Stimulated activated CD8-positive, alpha-beta memory T cell treated with anti-CD3 and anti-CD28 coated beads, Interleukin-12 subunit alpha, Interleukin-12 subunit beta, amount 100 ng/mL, for 1 hour (primary cell): ENCODE measurements around the gene KIRREL1.

Experiments used
- DNase-seq: peaks from one replicate; pipeline ENCODE4 v3.0.0-alpha.2; 2020; ENCODE audit warnings: low read depth

KIRREL1 gene

DNA sequence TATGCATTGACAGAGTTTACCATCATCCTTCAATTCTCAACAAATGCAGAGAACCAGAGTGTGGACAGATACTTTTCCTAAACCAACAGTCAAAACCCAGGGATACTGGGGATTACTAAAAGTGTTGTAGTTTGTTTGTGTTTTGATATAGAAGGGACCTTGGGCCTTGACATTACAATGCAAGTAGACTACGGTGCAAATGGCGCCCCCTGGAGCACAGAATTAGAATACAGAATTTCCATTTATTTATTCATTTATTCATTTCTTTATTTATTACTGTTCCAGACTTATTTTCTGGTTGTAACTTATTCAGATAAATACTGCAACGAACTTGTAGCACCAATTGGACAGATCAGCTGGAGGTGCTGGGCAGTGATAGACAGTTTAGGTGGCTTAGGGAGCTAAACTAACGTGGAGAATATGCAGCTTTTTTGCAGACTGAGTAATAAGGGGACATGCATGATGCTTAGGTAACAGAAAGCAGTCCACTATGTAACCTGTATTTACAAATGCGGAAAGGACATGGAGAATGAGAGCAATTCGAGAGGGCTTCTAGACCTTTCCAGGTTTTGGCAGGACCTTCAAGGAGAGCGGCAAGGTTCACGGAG, 42.6 kb downstream of the KIRREL1 start:
- DNase-seq: peak; percentile 5

DNA sequence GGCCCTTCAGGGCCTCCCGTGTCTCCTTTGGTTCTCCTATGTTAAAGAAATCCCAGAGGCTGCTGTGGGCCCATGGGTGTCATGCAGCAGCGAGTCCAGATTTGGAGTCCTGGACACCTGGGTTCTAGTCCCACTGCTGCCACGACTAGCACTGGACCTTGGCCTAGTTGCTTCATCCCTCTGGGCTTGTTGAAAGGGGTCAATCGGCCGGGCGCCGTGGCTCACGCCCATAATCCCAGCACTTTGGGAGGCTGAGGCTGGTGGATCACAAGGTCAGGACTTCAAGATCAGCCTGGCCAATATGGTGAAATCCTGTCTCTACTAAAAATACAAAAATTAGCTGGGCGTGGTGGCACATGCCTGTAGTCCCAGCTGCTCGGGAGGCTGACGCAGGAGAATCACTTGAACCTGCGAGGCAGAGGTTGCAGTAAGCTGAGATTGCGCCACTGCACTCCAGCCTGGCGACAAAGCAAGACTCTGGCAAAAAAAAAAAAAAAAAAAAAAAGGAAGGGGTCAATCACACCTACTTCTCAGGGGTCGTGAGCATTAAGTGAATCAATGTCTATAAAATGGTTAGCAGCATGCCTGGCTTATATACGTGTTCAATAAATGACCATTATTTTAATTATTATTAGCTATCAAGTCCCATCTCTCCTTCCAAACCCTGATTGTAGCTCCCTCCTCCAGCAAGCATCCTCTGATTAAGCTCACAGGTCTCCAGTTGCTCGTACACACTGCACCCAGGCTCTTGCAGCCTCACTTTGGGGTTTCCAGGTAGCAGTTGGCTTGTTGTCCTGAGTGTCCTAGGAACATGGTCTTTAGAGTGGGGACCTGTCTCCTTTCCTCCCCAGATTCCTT, 43.8 kb downstream of the KIRREL1 start:
- DNase-seq: no peak

DNA sequence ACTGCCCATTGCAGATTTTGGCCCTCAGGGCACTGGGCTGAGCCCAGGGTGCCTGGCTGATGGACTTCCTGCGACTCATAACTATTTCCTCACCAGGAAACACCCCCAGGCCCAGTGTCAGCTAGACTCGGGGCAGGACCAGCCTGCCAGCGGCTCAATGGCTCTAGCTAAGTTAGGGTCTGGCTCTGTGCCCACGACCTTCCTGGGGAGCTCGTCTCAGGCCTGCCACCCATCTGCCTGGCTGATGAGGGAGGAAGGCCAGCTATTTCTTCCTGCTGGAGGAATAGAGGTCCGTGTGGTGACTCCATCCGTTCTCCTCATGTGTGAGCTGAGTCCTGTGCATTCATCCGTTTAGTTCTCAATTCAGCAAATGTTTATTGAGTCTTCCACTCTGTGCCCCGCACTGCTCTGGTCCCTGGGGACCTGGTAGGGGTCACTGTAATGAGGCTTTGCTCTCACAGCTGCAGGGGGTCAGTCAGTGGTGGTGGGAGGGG, 44.5 kb downstream of the KIRREL1 start:
- no peak for DNase-seq

DNA sequence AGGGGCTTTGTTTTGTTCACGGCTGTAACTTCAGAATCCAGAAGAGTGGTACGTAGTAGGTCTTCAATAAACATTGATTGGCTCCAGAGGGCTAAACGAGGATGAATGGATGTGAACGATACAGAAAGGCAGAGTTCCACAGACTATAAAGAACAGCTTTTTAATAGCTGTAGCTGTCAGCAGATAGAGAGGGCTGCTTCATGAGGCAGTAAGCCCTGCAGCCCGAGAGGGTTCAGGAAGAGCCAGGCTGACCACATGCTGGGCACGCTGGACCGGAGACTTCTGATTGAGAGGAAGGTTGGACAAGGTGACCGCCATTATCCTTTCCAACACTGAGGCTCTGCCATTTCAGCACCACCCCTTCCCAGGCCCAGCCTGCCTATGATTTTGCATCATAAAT, 45.3 kb downstream of the KIRREL1 start:
- no peak for DNase-seq

DNA sequence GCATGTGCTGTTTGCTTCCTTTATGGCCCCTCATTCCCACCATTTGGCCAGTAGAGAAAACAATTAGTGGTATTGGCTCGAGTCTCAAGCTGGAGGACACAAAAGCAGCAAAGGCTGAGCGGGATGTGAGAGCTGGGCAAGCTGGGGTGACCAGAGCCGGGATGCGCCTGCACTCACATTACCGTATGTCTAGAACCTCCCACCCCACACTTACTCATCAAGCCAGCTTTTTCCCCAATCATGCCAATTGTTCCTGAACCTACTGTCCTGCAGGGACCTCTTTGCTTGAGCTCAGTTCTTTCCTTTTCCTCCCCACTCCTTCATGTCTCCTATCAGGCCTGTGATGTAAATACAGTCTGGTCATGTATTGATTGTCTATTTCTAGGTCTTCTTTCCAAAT, 45.9 kb downstream of the KIRREL1 start:
- DNase-seq: no peak

DNA sequence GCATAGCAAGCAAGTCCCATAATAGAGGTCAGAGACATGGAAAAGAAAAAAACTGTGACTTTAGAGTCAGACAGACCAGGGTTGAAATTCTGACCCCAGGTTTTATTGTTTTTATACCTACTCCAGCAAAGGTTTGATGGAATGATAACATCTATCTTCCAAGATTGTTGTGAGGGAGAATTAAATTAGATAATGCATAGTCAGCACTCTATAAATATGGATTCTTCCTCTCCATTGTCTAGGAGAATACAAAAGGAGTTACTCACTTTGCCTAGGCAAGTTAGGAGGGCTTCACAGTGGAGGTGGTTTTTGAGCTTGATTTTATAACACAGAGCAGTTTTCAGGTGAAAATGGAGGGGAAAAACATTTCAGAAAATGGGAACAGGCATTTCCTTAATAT, 46.9 kb downstream of the KIRREL1 start:
- no peak for DNase-seq

DNA sequence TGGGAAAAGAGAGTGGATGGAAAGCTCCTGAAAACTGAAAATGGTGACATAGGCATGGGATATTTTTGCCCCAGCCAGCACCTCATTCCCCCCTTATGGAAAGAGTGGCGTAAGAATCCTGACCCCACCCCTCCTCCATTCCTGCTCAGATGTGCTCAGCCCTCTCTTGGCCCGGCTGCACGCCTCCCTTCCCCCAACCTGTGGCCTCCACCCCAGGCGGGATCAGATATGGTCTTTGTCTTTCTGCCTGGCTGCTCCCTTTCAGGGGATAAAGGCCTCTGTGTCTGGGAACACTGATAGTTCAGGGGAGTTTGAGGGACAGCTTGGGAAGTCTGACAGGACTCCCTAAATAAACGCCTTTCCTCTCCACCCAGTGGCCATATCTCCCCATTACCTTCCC, 49.8 kb downstream of the KIRREL1 start:
- no peak for DNase-seq

DNA sequence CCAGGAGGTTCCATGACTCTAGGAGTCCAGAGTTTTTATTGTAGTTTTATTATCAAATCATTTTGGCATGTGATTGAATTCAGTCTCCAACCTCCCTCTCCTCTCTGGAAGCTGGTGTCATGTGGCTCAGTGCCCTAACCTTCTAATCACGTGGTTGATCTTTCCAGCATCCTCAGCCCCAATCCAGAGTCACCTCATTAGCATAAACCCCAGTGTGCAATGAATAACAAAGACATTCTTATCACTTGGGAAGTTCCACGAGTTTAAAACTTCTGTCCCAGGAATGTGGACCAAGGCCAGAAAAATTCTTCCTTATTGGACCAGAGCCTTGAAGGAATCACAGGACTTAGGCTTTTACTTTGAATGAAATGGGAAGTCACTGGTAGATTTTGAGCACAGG, 52.2 kb downstream of the KIRREL1 start:
- DNase-seq: no peak

DNA sequence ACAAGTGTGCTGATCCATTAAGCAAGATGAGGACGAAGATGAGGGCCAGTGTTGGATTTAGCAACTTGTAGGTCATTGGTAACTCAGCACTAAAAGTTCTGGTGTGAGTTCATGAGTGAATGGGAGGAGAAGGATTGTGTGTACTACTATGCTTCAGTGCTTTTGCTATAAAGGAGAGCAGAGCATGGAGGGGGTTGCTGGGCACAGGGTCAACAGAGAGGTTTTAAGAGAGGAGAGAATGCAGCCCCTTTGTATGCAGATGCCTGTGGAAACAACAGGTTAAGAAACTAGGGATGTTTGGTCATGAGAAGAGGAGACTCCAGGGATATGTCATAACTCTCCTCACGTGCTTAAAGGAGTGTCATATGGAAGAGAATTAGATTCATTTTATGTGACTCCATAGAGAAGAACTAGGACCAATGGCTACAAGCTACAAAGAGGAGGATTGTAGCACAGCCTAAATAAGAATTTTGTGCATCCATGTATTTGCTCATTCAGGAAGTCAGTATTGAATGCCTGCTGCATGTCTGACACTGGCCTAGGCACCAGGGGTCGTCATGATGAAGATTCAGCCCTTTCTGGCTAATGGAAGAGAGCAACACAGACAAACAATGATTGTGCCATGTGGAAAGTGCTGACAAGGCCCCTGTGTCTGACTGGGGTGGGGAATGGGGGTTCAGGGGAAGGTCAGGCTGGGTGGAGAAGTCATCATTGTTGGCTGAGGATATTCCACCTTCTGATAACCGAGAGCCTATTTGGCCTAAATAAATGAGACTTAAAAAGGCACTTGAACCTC, 53.5 kb downstream of the KIRREL1 start:
- DNase-seq: no peak

DNA sequence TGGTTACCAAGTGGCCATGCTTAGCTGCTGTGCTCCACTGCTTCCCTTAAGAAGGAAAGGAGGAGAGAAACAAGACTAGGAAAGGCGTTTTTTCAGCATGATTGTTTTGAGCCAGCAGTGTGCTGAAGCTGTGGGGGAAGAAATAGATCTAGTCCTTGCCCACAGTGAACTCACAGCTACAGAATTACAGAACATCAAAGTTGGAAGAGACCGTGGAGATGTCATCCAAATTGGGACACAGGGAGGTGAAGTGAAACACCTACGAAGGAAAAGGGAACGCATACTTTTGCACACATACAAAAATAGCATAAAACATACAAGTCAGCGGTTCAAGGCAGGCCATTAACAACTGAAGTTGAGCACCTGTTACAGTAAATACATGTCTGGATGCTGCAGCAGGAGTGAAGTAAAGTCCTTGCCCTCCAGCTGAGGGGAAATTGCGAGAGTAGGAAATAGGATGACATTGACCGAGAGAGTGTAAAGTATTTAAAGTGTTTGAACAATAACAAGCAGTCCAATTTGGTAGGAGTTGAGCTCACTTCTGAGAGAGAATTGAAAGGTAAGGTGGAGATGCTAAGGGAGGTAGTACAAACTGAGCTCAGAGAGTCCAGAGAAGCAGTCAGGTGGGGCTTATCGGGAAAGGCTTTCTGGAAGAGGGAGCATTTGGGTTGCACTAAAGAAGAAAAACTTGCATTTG, 55.1 kb downstream of the KIRREL1 start:
- no peak for DNase-seq

DNA sequence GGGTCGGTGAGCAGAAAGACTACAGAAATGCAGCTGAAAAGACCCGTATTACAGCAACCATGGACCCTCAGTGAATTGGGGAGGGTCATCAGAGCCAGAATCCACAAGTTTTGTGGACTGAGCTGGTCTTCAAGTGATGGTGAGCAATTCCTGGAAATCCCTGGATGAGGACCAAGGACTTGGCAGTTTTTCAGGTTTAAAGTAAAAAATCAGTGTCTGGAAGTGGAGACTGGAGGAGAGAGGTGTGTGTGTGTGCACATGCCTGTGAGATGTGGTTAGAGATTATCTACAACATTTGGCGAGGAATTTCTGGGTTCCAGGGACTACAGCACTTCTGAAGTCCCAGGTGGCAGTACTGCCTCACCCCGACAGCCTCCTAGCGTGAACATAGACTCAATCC, 56.4 kb downstream of the KIRREL1 start:
- DNase-seq: no peak

DNA sequence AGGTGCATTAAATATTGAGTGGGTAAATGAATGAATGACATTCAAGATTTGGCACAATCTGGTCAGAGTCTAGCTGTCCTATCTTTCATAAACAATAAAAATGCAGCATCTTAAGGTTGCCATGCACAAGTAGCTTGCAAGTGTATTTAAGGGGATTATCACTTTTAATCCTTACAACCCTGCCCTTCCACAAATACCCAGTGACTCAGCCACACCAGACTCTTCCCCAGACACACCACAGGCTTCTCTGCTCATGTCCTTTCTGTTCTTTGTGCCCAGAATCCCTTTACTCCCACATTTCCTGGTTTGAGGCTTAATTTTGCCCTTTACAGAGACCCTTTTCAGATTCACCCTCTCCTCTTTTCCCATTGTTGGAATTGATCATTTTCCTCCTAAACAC, 59.8 kb downstream of the KIRREL1 start:
- no peak for DNase-seq

DNA sequence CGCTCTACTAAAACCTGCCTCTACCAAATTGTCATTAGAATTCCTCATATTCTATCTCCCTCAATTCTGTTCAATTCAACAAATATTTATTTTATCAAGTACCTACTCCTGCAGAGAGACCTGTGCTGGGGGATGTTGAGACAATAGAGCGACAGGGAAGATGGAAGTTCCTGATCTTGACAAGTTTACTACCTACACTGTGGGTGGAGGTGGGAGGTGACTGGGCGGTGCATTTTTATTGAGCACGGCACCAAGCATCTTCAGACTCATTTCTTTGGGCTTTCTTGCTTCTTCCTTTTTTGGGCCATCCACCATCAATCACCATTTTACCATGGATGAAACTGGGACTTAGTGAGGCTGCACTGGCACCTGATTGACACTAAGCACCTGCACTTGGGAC, 61.3 kb downstream of the KIRREL1 start:
- no peak for DNase-seq

DNA sequence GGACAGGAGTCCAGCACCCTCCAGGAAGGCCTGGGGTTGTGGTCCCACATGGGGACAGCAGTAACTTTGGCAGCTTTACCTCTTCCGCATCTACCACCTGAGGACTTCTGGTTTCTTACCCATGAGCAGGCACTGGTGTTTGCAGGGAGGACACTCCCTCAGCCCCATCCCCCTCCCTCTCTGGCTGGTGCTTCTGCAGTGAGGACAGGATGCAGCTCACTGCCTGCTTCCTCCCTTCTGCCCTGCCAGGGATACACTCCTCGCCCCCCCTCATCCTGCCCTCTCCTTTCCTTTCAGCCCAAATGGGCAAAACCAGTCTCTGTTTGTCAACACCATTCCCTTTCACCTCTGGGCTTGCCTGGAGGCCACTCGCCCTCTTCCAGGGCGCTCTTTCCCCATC, 62.4 kb downstream of the KIRREL1 start:
- no peak for DNase-seq

DNA sequence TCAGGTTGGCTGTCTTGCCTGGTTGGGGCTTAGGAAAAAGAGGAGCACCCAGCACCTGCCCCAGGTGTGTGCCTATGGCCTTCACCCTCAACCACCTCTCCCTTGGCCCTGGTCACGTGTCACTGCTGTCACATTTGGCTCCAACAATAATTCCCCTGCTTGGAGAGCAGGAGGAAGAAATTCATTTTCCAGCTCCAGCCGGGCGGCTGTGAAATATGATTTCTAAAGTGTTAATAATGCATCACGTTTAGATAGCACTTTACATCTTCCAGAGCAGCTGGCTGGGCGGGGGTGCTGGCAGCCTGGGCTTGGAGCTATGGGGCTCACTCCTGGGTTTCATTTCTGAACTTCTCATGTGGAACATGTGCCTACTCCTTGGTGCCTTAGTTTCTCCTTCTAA, 63.1 kb downstream of the KIRREL1 start:
- DNase-seq: no peak

DNA sequence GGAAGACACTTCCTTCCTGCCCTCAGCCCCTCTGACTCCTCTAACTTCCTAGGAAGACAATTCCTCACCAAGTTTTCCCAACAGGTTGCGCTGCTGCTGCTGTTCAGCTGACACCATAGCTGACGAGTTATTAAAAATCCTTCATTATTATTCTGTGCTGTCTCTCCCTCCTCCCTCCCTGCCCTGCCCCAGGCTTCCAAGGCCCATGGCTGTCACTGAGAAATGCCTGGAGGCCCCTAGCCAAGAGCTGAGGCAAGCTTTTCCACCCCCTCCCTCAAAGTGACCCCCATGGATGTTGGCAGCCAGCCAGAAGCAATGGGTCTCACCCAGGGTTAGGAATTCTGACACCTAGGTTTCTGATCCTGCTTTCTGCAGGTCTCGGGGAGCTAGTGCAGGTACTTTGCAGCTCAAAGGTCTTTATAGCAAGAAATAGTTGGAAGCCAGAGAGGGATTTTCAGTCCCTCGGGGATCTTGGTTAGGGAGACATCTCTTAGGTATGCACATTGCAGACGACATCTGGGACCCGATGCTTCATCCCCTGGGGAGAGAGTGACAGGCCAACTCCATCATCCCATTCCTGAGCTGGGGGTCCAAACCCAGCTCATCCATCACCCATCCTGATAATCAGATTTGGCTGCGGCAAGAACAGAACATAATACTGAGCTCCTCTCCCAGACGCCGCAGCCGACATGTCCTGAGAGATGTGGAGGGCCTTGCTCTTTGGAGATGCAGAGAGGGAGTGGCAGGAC, 65.0 kb downstream of the KIRREL1 start:
- no peak for DNase-seq

DNA sequence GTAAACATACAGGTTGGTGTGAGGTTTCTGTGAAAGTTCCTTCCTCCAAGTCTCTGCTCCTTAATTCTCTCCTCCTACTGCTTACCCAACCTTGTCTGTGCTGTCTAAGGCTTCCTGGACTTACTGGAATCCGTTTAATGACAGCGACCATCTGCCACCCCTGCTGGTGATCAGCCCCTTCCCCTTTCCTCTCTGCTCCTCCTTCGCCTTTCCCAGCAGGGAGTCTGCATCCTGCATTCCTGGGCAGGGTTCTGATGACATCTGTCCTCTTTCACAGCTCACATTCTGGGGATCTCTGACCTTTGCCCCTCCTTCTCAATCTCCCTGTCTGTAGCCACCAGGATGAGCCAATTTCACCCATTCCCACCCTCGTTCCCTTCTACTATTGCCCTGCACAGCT, 66.5 kb downstream of the KIRREL1 start:
- no peak for DNase-seq

DNA sequence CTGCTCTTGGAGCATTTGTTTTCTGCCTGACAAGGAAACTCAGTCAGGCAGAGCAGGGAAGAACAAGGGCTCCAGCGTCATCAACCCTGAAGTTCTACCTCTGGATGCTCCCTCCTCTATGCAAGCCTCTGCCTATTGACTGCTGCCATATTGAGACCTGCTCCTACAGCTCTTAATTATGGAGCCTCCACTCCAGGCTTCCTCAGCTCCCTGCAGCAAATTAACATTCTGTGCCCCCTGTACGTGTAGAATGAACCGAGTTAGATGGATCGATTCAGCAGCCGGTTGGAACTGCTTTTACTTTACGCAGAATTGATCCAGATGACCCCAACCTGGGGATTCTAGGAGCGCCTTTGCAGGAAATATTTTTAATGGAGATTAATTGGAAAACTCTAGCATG, 68.7 kb downstream of the KIRREL1 start:
- DNase-seq: no peak

DNA sequence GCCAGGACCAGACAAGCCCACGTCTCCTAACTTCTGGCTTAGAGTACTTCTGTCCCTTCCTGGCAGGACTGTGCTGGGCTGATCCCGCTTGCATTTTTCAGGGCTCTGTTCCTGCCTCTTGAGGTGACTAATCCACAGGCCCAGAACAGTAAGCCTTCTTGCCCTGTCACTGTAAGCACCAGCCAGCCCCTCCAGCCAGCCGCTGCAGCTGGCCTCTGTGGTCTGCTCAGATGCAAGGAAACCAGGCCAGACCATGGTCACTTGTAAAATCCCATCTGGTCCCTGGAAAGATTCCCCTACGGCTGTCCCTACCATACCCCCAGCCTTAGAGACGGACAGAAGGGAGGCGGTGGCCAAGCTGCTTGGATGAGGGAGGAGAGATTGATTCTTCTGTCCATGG, 74.2 kb downstream of the KIRREL1 start:
- no peak for DNase-seq

DNA sequence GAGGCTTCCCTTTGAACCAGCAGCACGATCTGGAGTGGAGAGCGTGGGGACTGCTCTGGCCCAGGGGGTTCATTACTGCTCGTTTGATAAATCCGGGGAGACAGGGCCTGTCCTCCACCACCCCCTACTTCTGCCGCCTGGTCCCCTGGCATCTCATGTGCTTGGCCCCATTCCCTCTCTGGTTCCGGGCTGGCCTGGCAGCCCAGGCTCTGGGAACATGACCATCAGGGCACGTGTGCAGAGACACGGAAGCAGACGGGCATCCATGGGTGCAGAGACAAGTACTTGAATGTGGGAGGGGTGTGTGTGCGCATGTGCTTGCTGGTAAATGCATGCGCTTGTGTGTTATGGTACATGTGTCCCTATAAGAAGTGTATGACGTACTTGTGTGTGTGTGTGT, 75.5 kb downstream of the KIRREL1 start:
- no peak for DNase-seq

DNA sequence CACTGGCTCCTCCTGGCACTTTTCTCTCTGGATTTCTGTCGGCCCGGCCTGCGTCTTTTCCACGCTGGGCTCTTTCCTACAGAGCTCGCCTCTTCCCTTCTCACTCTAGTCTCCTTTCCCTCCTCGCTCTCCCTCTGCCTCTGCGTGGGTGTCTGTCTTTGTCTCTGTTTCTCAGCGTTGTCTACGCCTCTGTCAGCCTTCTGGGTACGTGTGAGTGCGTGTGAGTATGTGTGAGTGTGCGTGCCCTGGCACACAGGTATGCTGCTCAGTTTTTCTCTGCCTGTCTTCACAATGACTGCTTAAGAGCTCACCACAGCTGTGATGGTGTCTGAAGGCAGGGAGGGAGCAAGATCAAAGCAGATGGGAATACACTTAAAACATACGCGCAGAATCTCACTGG, 77.7 kb downstream of the KIRREL1 start:
- no peak for DNase-seq

DNA sequence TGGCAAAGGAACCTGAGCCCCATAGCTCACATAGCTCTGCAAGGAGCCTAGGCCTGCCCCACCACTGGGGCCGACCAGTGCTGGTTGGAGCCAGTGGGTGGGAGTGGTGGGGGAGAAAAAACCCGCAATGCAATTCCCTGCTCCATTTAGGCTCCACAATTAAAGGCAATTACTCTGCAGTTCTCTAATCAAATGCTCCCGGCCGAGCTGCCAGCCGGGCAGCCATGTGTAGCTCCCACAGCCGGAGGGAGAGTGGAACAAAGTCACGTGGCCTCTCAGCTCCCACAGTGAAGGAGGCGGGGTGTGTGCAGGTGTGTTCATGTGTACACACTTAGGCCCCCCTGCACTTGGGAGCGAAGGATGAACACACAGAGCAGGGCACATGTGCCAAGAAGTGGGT, 81.6 kb downstream of the KIRREL1 start:
- no peak for DNase-seq
